ENCODE data around the gene N4BP2L2.
A peak's percentile ranks its signal among the peaks of the same experiment; 100 is the strongest.

The N4BP2L2 gene

GRCh38 chr13:32548837-32549236 lies 10.2 kb upstream of the N4BP2L2 start:
- TF ChIP-seq CTCF (IDR thresholded peaks at IDR 0.05; ENCODE audit: low read depth, low read length): no peak
- DNase-seq (ENCODE audit: low read depth in 2 of 2): peak; percentile 59 to 79

GRCh38 chr13:32545083-32545482 lies 6.5 kb upstream of the N4BP2L2 start:
- no peak for TF ChIP-seq CTCF (IDR thresholded peaks at IDR 0.05; ENCODE audit: low read depth, low read length)
- H3K4me3 ChIP-seq (replicated peaks in 1 of 2; ENCODE audit: low read depth in 2 of 2, low read length in 2 of 2): no peak overlapping the region
- DNase-seq (ENCODE audit: low read depth in 2 of 2): no peak

More at GRCh38 chr13:32548837-32549236, 10.2 kb upstream of the N4BP2L2 start:
- H3K4me3 ChIP-seq (replicated peaks in 1 of 2; ENCODE audit: low read depth in 2 of 2, low read length in 2 of 2): no peak overlapping the region

- no peak for DNase-seq (ENCODE audit: low read depth in 2 of 2)
- TF ChIP-seq CTCF (IDR thresholded peaks at IDR 0.05; ENCODE audit: low read depth, low read length): no peak
- H3K4me3 ChIP-seq (replicated peaks in 1 of 2; ENCODE audit: low read depth in 2 of 2, low read length in 2 of 2): no peak overlapping the region
These were observed 3.6 kb upstream of the N4BP2L2 start for GRCh38 chr13:32542221-32542620.

- no peak for TF ChIP-seq CTCF (IDR thresholded peaks at IDR 0.05; ENCODE audit: low read depth, low read length)
- H3K4me3 ChIP-seq (replicated peaks in 1 of 2; ENCODE audit: low read depth in 2 of 2, low read length in 2 of 2): peak overlapping the region; percentile 62 to 65
- peak; percentile 51 to 53 for DNase-seq (ENCODE audit: low read depth in 2 of 2)
These were observed 413 bp downstream of the N4BP2L2 start for GRCh38 chr13:32538143-32538620.

GRCh38 chr13:32537580-32538142 lies 934 bp downstream of the N4BP2L2 start:
- DNase-seq (ENCODE audit: low read depth in 2 of 2): peak in 1 of 2 donors; percentile 22
- TF ChIP-seq CTCF (IDR thresholded peaks at IDR 0.05; ENCODE audit: low read depth, low read length): no peak
- peak overlapping the region; percentile 62 to 65 for H3K4me3 ChIP-seq (replicated peaks in 1 of 2; ENCODE audit: low read depth in 2 of 2, low read length in 2 of 2)

- TF ChIP-seq CTCF (IDR thresholded peaks at IDR 0.05; ENCODE audit: low read depth, low read length): no peak
- H3K4me3 ChIP-seq (replicated peaks in 1 of 2; ENCODE audit: low read depth in 2 of 2, low read length in 2 of 2): no peak overlapping the region
These were observed 2.8 kb downstream of the N4BP2L2 start for GRCh38 chr13:32535748-32536147.

GRCh38 chr13:32535115-32535514 lies 3.5 kb downstream of the N4BP2L2 start:
- TF ChIP-seq CTCF (IDR thresholded peaks at IDR 0.05; ENCODE audit: low read depth, low read length): no peak
- no peak for DNase-seq (ENCODE audit: low read depth in 2 of 2)
- no peak overlapping the region for H3K4me3 ChIP-seq (replicated peaks in 1 of 2; ENCODE audit: low read depth in 2 of 2, low read length in 2 of 2)

More at GRCh38 chr13:32535748-32536147, 2.8 kb downstream of the N4BP2L2 start:
- no peak for DNase-seq (ENCODE audit: low read depth in 2 of 2)

All from cardiac fibroblast (primary cell).